OCI-LY3 (cell line): ENCODE results near the gene MAP6.

ENCODE experiments used
- EZH2phosphoT487 ChIP-seq: fragments of 200-600 bp; shearing (Covaris generic); IDR thresholded peaks from 2 replicates; pipeline ENCODE4 v1.6.1; 2018; ENCODE audit warnings: antibody characterized with exemption, mixed run types, low read depth
- TF ChIP-seq, protein P1 (sequence below): fragments of 200-600, 300-600 bp; sonication (generic); IDR thresholded peaks from 2 replicates; pipeline ENCODE4 v1.5.1; 2014; ENCODE audit warnings: antibody characterized with exemption, low read length, low read depth

DNA sequence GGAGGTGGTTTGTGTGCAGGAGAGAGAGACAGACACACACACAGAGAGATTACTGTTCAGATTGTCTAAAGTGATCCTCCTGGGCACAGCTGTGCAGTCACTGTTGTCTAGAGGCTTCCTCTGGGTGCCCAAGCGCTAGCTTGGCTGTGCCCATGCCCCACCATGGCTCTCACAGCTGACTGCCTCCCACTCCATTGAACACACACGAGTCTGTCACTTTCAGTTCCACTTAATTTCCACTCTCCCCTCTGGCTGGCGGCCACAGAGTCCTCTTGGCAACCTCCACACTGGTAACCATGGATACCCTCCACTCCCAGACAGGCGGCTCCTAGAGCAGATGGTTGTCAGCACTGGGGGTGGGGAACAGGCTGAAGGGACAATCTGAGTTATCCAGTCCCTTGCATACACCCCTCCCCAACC lies 29.1 kb downstream of the MAP6 start:
- no peak for TF ChIP-seq EZH2phosphoT487
- TF ChIP-seq, protein P1, sequence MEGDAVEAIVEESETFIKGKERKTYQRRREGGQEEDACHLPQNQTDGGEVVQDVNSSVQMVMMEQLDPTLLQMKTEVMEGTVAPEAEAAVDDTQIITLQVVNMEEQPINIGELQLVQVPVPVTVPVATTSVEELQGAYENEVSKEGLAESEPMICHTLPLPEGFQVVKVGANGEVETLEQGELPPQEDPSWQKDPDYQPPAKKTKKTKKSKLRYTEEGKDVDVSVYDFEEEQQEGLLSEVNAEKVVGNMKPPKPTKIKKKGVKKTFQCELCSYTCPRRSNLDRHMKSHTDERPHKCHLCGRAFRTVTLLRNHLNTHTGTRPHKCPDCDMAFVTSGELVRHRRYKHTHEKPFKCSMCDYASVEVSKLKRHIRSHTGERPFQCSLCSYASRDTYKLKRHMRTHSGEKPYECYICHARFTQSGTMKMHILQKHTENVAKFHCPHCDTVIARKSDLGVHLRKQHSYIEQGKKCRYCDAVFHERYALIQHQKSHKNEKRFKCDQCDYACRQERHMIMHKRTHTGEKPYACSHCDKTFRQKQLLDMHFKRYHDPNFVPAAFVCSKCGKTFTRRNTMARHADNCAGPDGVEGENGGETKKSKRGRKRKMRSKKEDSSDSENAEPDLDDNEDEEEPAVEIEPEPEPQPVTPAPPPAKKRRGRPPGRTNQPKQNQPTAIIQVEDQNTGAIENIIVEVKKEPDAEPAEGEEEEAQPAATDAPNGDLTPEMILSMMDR: no peak
